NCI-H1105 treated with DMSO at 0.1 percent for 48 hours (cell line): Measurements from ENCODE around the gene EMC6.
A peak's percentile ranks its signal among the peaks of the same experiment; 100 is the strongest.
"Not testable (repeated sequence)": the region's sequence is repeated elsewhere in the genome, so short reads cannot be mapped to it uniquely, and the experiment has no call there.

Experiments
- DNase-seq: peaks from one replicate; lab custom pipeline; 2025; lab: John Stamatoyannopoulos, UW

Gene EMC6

GRCh38 chr17:3681565-3681964 is 13.0 kb downstream of the EMC6 start:
- DNase-seq, result no peak

- no peak for DNase-seq
Observed at GRCh38 chr17:3682033-3682432, 13.4 kb downstream of the EMC6 start.

GRCh38 chr17:3683054-3683511 is 14.5 kb downstream of the EMC6 start:
- DNase-seq, result peak; percentile 7

- DNase-seq, result no peak
Observed at GRCh38 chr17:3685174-3685573, 16.6 kb downstream of the EMC6 start.

GRCh38 chr17:3688027-3688553 is 19.5 kb downstream of the EMC6 start:
- DNase-seq, result no peak

- DNase-seq, result no peak
Observed at GRCh38 chr17:3688852-3689261, 20.2 kb downstream of the EMC6 start.

- DNase-seq, result no peak
Observed at GRCh38 chr17:3689262-3690093, 20.9 kb downstream of the EMC6 start.

- no peak for DNase-seq
Observed at GRCh38 chr17:3690094-3690715, 21.6 kb downstream of the EMC6 start.

GRCh38 chr17:3691617-3692067 is 23.0 kb downstream of the EMC6 start:
- DNase-seq, result no peak

- no peak for DNase-seq
Observed at GRCh38 chr17:3692346-3692745, 23.7 kb downstream of the EMC6 start.

GRCh38 chr17:3693141-3693540 is 24.5 kb downstream of the EMC6 start:
- no peak for DNase-seq

- no peak for DNase-seq
Observed at GRCh38 chr17:3693829-3694231, 25.2 kb downstream of the EMC6 start.

GRCh38 chr17:3695129-3695722 is 26.6 kb downstream of the EMC6 start:
- DNase-seq, result no peak

- DNase-seq, result no peak
Observed at GRCh38 chr17:3695723-3696411, 27.3 kb downstream of the EMC6 start, which contains the start of gene P2RX5. Gene P2RX5 (minus strand): TSS chr17:3696155. CDS start chr17:3696005, 150 bp downstream.

GRCh38 chr17:3697103-3697476 is 28.5 kb downstream of the EMC6 start:
- DNase-seq, result no peak

- DNase-seq, result no peak
Observed at GRCh38 chr17:3698139-3698538, 29.5 kb downstream of the EMC6 start.

GRCh38 chr17:3699951-3700350 is 31.3 kb downstream of the EMC6 start:
- DNase-seq, result no peak

GRCh38 chr17:3702041-3702539 is 33.5 kb downstream of the EMC6 start:
- DNase-seq, result not testable (repeated sequence)

GRCh38 chr17:3704931-3705717 is 36.5 kb downstream of the EMC6 start:
- no peak for DNase-seq

- not testable (repeated sequence) for DNase-seq
Observed at GRCh38 chr17:3705718-3705984, 37.0 kb downstream of the EMC6 start.

- no peak for DNase-seq
Observed at GRCh38 chr17:3708366-3708765, 39.8 kb downstream of the EMC6 start.
